Suppressor macrophage (primary cell): Measurements from ENCODE around the gene SBF2.

Experiments
- DNase-seq, 4 experiments: peaks; one replicate each; pipeline ENCODE4 v3.0.0-alpha.2; 2020 to 2022

Gene SBF2

DNA sequence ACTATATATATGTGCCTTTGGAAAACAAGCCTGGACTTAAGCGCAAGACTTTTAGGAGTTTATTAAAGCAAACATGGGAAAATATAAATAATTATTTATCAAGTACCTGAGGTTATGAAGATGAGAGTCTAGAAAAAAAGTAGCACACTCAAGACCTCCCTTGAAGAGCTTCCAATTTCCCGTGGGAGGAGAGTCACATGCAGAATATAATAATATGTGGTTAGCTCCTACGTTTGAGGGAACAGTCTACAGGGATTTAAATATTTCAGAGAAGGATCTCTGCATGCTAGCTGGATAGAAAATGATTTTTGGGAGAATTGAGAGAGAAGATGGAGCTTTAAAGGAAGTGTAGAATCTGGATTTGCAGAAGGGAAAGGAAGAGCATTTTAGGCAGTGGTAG is 446.4 kb downstream of the SBF2 start:
- no peak for DNase-seq

GRCh38 chr11:9842923-9843322 is 451.1 kb downstream of the SBF2 start:
- no peak for DNase-seq

DNA sequence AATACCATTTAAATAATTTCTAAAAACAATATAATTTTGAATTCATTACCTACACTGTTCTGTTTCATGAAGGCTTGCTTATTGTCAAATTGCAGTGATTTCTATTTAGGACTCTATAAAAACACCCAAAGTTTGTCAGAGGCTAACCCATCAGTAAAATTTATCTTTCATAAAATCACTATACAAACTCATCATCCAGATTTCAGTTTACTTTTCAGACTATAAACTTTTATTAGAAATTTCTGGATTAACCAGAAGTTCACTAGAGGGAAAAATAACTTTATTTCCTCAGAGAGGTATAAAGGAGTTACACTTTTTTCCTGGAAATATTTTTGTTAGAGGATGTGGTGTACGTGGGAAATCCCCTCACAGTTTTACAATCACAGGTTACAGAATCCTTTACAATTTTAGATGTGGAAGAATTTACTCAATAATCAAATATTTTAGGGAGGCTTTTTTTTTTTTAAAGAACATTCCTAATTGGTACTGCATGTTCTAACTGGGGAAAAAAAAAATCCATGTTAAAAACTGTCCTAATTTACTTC is 453.5 kb downstream of the SBF2 start:
- no peak for DNase-seq

DNA sequence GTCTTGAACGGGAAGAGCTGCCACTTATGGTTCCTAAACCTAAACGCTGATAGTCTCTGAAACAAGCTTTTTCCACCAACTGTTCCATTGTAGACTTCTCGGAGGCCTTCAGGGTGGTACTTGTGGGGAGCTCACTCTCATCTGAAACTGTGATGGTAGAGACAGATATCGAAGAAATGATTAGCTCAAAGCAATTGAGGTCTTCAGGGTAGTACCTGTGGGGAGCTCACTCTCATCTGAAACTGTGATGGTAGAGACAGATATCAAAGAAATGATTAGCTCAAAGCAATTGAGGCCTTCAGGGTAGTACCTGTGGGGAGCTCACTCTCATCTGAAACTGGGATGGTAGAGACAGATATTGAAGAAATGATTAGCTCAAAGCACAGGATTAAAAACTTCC is 454.5 kb downstream of the SBF2 start:
- DNase-seq: no peak

GRCh38 chr11:9838961-9839360 is 455.1 kb downstream of the SBF2 start:
- DNase-seq: no peak

- DNase-seq: no peak
These were observed 455.8 kb downstream of the SBF2 start for GRCh38 chr11:9838229-9838628.

GRCh38 chr11:9834291-9834690 is 459.7 kb downstream of the SBF2 start:
- DNase-seq: no peak

DNA sequence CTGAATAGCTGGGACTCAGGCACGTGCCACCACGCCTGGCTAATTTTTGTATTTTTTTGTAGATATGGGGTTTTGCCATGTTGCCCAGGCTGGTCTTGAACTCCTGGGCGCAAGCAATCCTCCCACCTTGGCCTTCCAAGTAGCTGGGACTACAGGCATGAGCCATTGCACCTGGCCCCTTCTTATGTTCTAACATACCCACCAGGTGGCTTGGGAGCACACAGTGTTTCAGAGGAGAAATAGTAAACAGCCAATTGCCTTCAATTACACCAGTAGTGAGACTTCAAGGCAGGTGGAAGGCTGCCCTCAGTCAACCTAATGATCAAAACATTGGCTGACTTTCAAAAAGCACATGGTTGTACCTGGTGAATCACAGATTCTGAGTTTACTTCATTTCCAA is 462.9 kb downstream of the SBF2 start:
- no peak for DNase-seq

GRCh38 chr11:9827708-9828107 is 466.3 kb downstream of the SBF2 start:
- no peak for DNase-seq

DNA sequence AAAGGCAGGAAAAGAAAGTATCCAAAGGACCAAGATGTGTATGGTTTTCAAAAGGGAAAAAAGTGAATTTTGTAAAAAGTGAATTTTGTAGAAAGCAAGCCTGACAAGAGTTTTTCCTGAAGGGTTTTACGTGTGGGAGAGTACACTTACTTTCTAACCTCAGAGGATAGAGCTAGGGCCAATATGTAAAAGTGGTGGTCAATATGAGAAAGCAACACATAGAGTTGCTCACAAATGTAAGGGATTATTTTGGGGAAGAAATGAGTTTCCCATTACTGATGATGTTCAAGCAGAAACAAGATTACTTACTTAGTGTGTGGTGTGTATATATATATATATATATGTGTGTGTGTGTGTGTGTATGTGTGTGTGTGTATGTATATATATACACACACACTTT is 467.6 kb downstream of the SBF2 start:
- DNase-seq: no peak

- no peak for DNase-seq
These were observed 468.1 kb downstream of the SBF2 start for GRCh38 chr11:9825895-9826294.

- DNase-seq: no peak
These were observed 468.7 kb downstream of the SBF2 start for GRCh38 chr11:9825315-9825714.

- no peak for DNase-seq
These were observed 470.1 kb downstream of the SBF2 start for GRCh38 chr11:9823887-9824385.

- no peak for DNase-seq
These were observed 470.6 kb downstream of the SBF2 start for GRCh38 chr11:9823439-9823838.

DNA sequence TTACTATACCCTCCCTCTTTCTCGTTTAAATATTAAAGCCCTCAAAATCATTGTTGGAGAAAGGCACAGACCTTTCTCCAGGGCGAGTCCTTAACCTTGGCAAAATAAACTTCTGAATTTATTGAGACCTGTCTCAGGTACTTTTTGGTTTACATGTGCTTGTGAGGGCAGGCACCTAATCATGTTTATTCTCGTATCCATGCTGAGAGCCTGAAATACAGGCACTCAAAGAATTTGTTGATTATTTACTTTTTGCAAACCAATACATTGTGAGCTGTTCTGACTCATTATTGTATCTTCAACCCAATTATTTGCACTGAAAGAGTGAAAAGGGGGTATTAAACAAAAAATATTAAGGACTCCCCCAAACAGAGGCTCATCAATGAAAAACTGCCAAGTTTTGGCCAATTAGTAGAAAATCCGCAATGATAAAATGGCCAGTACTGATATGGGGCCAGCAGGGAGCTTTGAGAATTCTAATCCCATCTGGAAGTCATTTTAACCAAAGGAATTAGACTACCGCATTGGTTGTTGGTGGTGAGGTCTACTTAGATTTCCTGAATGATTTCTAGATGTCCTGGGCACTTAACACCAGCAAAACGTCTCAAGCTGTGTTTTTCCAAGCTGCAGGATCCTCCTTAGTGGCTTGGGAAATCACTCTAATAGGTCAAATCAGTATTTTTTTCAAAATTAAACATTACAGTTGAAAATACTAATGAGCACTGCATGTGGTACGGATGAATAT is 472.8 kb downstream of the SBF2 start:
- DNase-seq: no peak

- DNase-seq: no peak
These were observed 473.8 kb downstream of the SBF2 start for GRCh38 chr11:9820260-9820659.

DNA sequence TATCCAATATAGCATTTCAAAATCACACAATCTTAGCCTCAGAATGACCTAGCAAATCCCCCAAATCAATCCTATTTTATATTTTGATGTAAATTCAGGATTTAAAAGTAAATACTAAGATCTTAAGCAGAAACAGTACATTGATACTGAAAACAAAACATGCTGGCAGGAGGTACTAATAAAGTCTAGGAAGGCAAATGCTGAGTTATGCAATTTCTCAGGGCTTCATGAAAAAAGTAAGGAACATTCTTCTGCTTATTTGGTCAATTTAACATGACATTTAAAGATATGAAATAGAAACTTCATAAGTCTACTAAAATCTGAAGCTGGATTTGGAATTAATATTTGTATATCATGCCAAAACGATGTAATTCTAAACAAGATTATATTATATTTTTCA is 476.8 kb downstream of the SBF2 start:
- no peak for DNase-seq

GRCh38 chr11:9815486-9816136 is 478.4 kb downstream of the SBF2 start:
- DNase-seq: peak; percentile 6 to 56 (median 18)

GRCh38 chr11:9814108-9814507 is 479.9 kb downstream of the SBF2 start:
- DNase-seq: no peak

DNA sequence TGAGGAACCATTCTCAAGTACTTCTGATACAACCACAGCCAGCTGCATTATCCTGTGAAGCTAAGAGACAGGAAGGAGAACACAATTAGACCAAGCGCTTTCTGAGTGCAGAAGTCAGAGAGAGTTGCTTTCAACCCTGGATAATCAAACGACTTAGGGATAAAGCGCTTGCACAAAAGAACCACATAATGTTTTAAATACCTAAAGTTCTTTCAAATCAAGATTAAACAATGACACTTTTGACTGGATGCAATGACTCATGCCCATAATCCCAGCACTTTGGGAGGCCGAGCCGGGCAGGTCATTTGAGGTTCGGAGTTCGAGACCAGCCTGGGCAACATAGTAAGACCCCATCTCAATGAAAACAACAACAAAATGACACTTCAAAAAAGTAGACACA is 485.1 kb downstream of the SBF2 start:
- no peak for DNase-seq

GRCh38 chr11:9806946-9807687 is 486.9 kb downstream of the SBF2 start:
- no peak for DNase-seq

DNA sequence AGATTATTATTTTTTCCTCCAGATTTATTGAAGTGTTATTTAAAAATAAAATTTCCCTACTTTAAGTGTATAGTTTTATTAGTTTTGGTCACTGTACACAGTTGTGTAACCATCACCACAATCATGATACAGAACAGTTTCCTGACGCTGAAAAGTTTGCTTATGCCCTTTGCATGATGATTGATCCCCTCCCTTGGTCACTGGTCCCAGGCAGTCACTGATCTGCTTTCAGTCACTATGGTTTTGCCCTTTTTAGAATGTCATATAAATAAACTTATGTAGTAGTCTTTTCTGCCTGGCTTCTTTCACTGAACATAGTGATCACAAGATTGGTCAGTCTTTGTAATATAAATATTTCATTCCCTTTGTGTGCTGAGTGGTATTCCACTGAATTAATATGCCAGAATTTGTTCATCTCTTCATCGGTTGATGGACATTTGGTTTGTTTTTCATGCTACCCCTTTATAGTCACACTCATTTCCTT is 489.6 kb downstream of the SBF2 start:
- no peak for DNase-seq
